ENCODE measurements around the gene NUDT6.
A peak's percentile ranks its signal among the peaks of the same experiment; 100 is the strongest.
"Not testable (repeated sequence)": the region's sequence is repeated elsewhere in the genome, so short reads cannot be mapped to it uniquely, and the experiment has no call there.

NUDT6 gene

GRCh38 chr4:122921971-122922876 is at the start of gene NUDT6:
Gene NUDT6, minus strand, starts transcription at chr4:122922597. Its CDS starts 25 bp downstream, at chr4:122922572.
- peak; percentile 58 for DNase-seq

GRCh38 chr4:122968227-122968812 is 45.9 kb upstream of the NUDT6 start:
- DNase-seq = no peak

- no peak for DNase-seq
Observed at GRCh38 chr4:122967231-122967630, 44.8 kb upstream of the NUDT6 start.

- DNase-seq = no peak
Observed at GRCh38 chr4:122966201-122966600, 43.8 kb upstream of the NUDT6 start.

DNA sequence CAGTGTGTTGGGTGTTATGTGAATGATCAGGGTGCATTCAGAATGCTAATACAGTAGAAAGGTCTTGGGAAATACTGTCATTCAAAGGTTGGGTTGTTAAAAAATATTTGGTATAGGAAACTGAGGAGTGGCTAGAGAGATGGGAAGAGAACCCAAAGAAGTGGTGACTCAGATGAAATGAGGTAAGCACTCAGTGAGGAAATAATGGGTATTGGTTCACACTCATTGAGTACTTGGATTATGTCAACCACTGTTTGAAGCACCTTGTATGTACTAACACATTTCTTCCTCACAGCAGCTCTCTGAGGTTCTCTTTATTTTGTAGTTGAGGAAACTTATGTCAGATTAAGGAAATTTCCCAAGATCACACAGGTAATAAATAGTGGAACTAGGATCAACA is 40.8 kb upstream of the NUDT6 start:
- DNase-seq = no peak

DNA sequence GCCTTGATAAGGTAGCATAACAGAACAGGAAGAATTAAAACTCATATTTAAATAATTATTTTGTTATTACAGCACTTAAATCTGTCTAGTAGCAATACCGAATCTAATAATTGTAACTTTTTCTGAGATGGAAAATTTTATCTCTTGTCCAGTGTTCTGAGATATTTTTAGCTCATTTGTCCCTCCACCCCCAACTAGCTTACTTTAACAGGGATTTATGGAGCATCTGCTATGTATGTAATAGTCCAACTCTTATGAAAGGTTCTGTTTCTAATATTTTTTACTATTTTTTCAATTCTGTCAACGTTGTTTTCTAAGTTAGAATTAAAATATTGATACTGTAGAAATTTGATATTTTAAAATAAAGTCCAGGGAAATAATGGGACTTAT is 38.2 kb upstream of the NUDT6 start:
- DNase-seq = no peak

DNA sequence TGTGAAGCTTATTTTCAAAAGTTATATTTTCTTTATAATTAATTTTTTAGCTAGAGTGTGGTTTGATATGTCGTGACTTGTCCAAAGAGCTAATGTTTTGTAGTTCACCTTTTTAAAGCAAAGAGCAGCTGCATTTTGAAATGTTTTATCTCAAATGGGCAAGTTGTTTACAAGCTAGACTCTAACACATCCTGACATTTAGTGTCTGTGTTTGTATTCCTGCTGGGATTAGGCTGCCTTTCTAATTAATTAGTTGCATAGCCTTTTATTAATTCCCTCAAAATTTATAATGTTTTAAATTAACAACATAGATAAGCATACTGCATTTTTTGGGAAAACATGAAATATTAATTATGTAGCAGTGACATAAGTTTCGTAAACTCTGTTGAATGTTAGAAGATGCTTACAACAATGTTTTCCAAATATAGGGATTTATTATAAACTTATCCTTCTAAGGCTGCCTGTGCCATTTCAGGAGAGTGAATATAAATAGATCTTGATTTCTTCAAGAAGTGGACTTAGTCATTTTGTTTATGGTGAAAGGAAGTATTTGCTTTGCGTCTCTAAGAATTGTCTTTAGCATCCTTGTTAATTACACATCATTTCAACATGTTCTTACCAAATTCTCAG is 37.7 kb upstream of the NUDT6 start:
- no peak for DNase-seq

- no peak for DNase-seq
Observed at GRCh38 chr4:122959441-122959840, 37.0 kb upstream of the NUDT6 start.

DNA sequence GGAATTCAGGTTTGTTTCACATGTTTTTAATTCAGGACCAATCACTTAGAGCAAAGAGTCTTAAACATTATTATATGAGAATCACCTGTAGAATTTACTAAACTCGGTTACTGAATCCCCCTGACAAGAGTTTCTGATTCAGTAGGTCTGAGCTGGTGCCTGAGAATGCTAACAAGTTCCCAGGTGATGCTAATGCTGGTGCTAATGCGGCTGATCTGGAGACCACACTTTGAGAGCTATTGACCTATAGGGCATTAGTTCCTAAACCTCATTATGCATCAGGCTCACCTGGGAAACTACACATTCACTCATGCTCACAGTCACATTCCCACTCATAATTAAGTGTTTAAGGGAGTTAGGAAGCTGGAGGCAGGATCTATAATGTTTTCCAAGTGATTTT is 36.1 kb upstream of the NUDT6 start:
- no peak for DNase-seq

- DNase-seq = no peak
Observed at GRCh38 chr4:122953924-122954323, 31.5 kb upstream of the NUDT6 start.

DNA sequence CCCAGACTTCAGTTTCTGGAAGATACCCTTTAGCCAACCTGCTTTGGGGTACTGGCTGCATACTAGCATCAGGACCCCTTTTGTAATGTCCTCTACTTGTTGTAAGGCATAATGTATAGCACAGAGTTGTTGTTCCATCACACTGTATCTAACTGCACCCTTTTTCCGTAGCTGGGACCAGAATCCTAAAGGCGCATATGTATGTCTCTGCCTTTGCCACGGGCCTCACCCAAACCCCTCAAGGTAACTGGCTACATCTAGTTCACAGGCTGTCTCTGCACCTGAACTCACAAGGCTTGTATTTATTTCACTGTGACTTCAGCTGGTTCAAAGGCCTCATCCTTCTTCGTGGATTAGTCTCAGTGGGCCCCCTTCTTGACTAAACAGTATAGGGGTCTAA is 29.6 kb upstream of the NUDT6 start:
- DNase-seq = no peak

GRCh38 chr4:122948671-122949070 is 26.3 kb upstream of the NUDT6 start:
- DNase-seq = no peak

DNA sequence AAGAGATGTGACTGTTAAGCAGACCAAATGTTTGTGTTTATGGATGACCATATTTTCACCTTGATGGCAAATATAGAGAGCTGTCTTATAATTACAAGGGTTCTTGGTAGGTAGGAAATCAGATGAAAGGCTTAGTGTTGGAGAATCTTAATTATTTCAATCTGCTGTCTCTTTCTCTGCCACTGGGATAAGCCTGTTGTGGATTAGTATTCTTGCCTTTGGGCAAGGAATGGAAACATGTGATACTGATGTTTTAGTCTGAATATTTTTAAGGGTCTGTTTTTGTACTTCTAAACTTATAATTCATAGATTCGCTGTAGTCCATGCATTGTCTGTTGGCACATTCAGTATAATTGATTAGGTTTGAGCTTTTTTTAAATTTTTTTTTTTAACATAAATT is 23.7 kb upstream of the NUDT6 start:
- DNase-seq = no peak

GRCh38 chr4:122945136-122945535 is 22.7 kb upstream of the NUDT6 start:
- not testable (repeated sequence) for DNase-seq

- no peak for DNase-seq
Observed at GRCh38 chr4:122932763-122933162, 10.4 kb upstream of the NUDT6 start.

- DNase-seq = no peak
Observed at GRCh38 chr4:122930862-122931261, 8.5 kb upstream of the NUDT6 start.

DNA sequence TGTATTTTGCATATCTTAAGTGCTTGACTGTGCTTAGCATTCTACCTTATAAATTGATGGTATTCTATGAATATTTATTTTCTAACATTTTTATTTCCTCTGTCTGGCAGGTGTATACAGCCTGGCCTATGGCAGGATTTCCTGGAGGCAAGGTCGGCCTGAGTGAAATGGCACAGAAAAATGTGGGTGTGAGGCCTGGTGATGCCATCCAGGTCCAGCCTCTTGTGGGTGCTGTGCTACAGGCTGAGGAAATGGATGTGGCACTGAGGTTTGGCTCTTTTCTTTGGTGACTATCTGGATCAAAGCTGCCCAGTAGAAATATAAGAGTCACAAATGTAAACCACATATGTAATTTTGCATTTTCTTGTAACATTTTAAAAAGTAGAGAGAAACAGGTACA is 6.5 kb upstream of the NUDT6 start:
- DNase-seq = no peak

- DNase-seq = peak; percentile 92
Observed at GRCh38 chr4:122922877-122923511, 597 bp upstream of the NUDT6 start.

DNA sequence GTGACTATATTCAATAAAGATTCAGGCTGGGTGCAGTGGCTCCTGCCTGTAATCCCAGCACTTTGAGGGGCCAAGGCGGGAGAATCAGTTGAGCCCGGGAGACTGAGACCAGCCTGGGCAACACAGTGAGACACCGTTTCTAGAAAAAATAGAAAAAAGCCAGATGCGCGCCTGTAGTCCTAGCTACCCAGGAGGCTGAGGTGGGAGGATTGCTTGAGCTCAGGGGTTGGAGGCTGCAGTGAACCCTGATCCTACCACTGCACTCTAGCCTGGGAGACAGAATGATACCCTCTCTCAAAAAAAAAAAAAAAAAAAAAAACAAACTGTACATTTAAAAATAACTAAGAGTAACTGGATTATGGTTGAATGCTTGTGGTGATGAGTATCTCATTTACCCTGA is 1.1 kb downstream of the NUDT6 start:
- no peak for DNase-seq

DNA sequence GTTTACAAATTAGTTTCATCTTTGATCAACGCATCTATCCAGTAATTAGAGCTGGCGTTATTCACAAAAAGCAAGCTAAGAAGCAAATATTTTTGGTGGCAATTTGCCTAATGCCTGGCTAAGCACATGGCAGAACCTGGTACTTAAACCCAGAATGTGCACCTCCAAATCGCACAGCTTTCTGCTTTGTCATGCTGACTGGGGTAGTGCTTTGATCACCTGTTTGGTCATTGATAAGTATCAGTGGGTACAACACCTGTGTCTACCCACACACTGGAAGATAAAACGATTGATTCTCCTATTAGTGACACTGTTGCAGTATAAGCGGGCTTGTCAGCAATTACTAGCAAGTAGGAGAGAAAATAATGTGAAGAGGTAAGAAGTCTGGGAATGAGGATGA is 1.9 kb downstream of the NUDT6 start:
- DNase-seq = no peak

DNA sequence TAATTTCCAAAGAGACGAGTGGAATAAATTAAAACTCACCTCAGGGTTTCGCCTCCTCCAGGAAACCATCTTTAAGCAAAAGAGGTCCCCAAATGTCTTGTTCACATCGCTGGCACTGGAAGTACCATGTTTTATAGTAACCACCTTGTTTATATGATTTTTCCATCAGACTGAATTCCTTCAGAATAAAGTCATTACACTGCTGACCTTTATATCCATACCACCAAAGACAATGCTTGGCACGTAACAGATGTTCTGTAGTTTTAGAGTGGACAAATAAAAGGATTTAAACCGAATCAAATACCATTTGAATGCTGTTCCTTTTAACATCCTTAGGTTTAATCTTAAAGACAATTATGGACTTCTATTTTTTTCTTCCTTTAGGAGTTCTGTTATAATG is 4.7 kb downstream of the NUDT6 start:
- DNase-seq = no peak

GRCh38 chr4:122914938-122915337 is 7.5 kb downstream of the NUDT6 start:
- no peak for DNase-seq

GRCh38 chr4:122914292-122914904 is 8.0 kb downstream of the NUDT6 start:
- no peak for DNase-seq
